IMR-90 (cell line): Measurements from ENCODE around the gene LSG1. TPM values are rescaled to one million over a fixed set of nuclear protein-coding genes. Genes with fewer than 3 reads are reported as not detected.

Experiments
- ATAC-seq: fragments of 200-7000 bp; cut with Tn5 transposase; 2 replicates; pipeline ENCODE4 v1.9.1; 2020; ENCODE audit warnings: low read depth, mild to moderate bottlenecking, moderate library complexity
- BruUV-seq: library from RNA; stranded (reverse); fragments of 400-500 nt; replicated peaks from 2 replicates; lab custom pipeline; 2021; lab: Mats Ljungman, UMichigan
- CTCF ChIA-PET: fragments of 300-600 bp; formaldehyde crosslinking; extraction: SDS; loops from one replicate; lab custom pipeline; 2021; ENCODE audit warnings: antibody characterized with exemption; lab: Yijun Ruan, JAX
- POLR2A ChIA-PET: fragments of 300-600 bp; sonication (Branson Sonifier 250); formaldehyde crosslinking; loops from one replicate; lab custom pipeline; 2022; ENCODE audit warnings: antibody characterized with exemption; ENCODE audit not compliant: unreplicated experiment; lab: Charles Lee
- DNase-seq: peaks from one replicate; pipeline ENCODE4 v3.0.0; 2013
- H2AFZ ChIP-seq: replicated peaks from 2 replicates; pipeline ENCODE3; 2013; ENCODE audit warnings: low read length, mild to moderate bottlenecking; ENCODE audit not compliant: poor library complexity
- H2AK5ac ChIP-seq: 2 replicates; pipeline ENCODE4 v1.6.1; 2013; ENCODE audit warnings: low read depth, low read length, inconsistent platforms
- H2AK9ac ChIP-seq: replicated peaks from 2 replicates; pipeline ENCODE3; 2013; ENCODE audit warnings: mild to moderate bottlenecking, low read depth, low read length, moderate library complexity; ENCODE audit not compliant: poor library complexity
- H2BK120ac ChIP-seq: 2 replicates; pipeline ENCODE4 v1.6.1; 2013; ENCODE audit warnings: low read depth, low read length, inconsistent platforms
- H2BK15ac ChIP-seq: 3 replicates; pipeline ENCODE4 v1.6.1; 2013; ENCODE audit warnings: low read depth, low read length, inconsistent platforms
- H2BK20ac ChIP-seq: 2 replicates; pipeline ENCODE4 v1.6.1; 2013; ENCODE audit warnings: low read depth, mild to moderate bottlenecking, inconsistent platforms, low read length, moderate library complexity
- H2BK5ac ChIP-seq: 2 replicates; pipeline ENCODE4 v1.6.1; 2013; ENCODE audit warnings: mild to moderate bottlenecking, low read depth, low read length, inconsistent platforms; ENCODE audit not compliant: poor library complexity, severe bottlenecking
- H3K14ac ChIP-seq: replicated peaks from 2 replicates; pipeline ENCODE4 v1.6.1; 2013; ENCODE audit warnings: low read depth, low read length, inconsistent platforms
- H3K18ac ChIP-seq: 2 replicates; pipeline ENCODE4 v1.6.1; 2013; ENCODE audit warnings: low read depth, low read length, control low read depth
- H3K23ac ChIP-seq: 2 replicates; pipeline ENCODE4 v1.6.1; 2013; ENCODE audit warnings: low read depth, low read length, inconsistent platforms
- H3K27ac ChIP-seq: 2 replicates; pipeline ENCODE4 v1.5.1; 2013; ENCODE audit warnings: mild to moderate bottlenecking, control low read depth, low read length; ENCODE audit not compliant: insufficient read depth
- H3K27me3 ChIP-seq: 2 replicates; pipeline ENCODE4 v1.6.1; 2013; ENCODE audit warnings: low read length; ENCODE audit not compliant: control insufficient read depth, insufficient read depth
- H3K36me3 ChIP-seq: 2 replicates; pipeline ENCODE4 v1.6.1; 2013; ENCODE audit warnings: low read length, mixed read lengths; ENCODE audit not compliant: control insufficient read depth, insufficient read depth
- H3K4ac ChIP-seq: 2 replicates; pipeline ENCODE4 v1.6.1; 2013; ENCODE audit warnings: low read depth, low read length, inconsistent platforms
- H3K4me1 ChIP-seq: 2 replicates; pipeline ENCODE4 v1.6.1; 2013; ENCODE audit warnings: low read length, mixed read lengths; ENCODE audit not compliant: control insufficient read depth, insufficient read depth
- H3K4me2 ChIP-seq: 2 replicates; pipeline ENCODE4 v1.6.1; 2013; ENCODE audit warnings: low read depth, mild to moderate bottlenecking, control low read depth, low read length, moderate library complexity
- H3K4me3 ChIP-seq: 2 replicates; pipeline ENCODE4 v1.5.1; 2013; ENCODE audit warnings: low read depth, mild to moderate bottlenecking, control low read depth, low read length, moderate library complexity; ENCODE audit not compliant: insufficient read depth
- H3K56ac ChIP-seq: 2 replicates; pipeline ENCODE4 v1.6.1; 2013; ENCODE audit warnings: low read length, inconsistent platforms; ENCODE audit not compliant: insufficient read depth; ENCODE audit errors: extremely low read depth
- H3K79me1 ChIP-seq, 2 experiments: 2 replicates each; pipeline ENCODE4 v1.6.1; 2013; ENCODE audit warnings: low read length in 2 of 2, inconsistent platforms in 1 of 2, low read depth in 1 of 2
- H3K9ac ChIP-seq: 2 replicates; pipeline ENCODE4 v1.6.1; 2013; ENCODE audit warnings: low read depth, low read length, control low read depth
- H3K9me1 ChIP-seq: 2 replicates; pipeline ENCODE4 v1.6.1; 2013; ENCODE audit warnings: low read length, inconsistent platforms; ENCODE audit not compliant: insufficient read depth
- H3K9me3 ChIP-seq: 2 replicates; pipeline ENCODE4 v1.6.1; 2013; ENCODE audit warnings: low read length; ENCODE audit not compliant: control insufficient read depth, insufficient read depth
- H4K20me1 ChIP-seq: 2 replicates; pipeline ENCODE4 v1.6.1; 2013; ENCODE audit warnings: low read length, inconsistent platforms; ENCODE audit not compliant: insufficient read depth
- H4K5ac ChIP-seq: 2 replicates; pipeline ENCODE4 v1.6.1; 2013; ENCODE audit warnings: mild to moderate bottlenecking, low read depth, low read length, control low read depth
- H4K8ac ChIP-seq, 2 experiments: 2 replicates each; pipeline ENCODE4 v1.6.1; 2013; ENCODE audit warnings: low read depth in 2 of 2, low read length in 2 of 2, control low read depth in 1 of 2, inconsistent platforms in 1 of 2
- H4K91ac ChIP-seq: 2 replicates; pipeline ENCODE4 v1.6.1; 2013; ENCODE audit warnings: low read depth, low read length, inconsistent platforms; ENCODE audit not compliant: insufficient read depth
- RAD21 ChIP-seq: IDR thresholded peaks from 2 replicates; pipeline ENCODE4 v1.6.1; 2012; ENCODE audit warnings: low read length, improper control_type of control experiment
- RCOR1 ChIP-seq: IDR thresholded peaks from 2 replicates; pipeline ENCODE4 v1.6.1; 2012; ENCODE audit warnings: mild to moderate bottlenecking, low read length, improper control_type of control experiment; ENCODE audit not compliant: insufficient replicate concordance
- WGBS, 2 experiments: methylation state at CpG; one replicate each; pipeline versions ENCODE4 v1.1.5 to v1.1.7; 2013; ENCODE audit warnings: missing lambda C conversion rate in 2 of 2; ENCODE audit not compliant: insufficient read length in 1 of 2; ENCODE audit errors: extremely low coverage in 2 of 2; 5-methylcytosine and 5-hydroxymethylcytosine counted together
- dilution Hi-C: fragments of 300-500 bp; cut with HindIII; formaldehyde crosslinking; loops from one replicate; pipeline ENCODE4 v1.14.3; 2018; ENCODE audit warnings: low sequenced_read_pairs; ENCODE audit not compliant: unreplicated experiment
- in situ Hi-C: fragments of 300-500 bp; cut with MboI; formaldehyde crosslinking; loops from 3 replicates; pipeline ENCODE4 v1.14.3; 2019; ENCODE audit warnings: low sequenced_read_pairs, inconsistent platforms, mixed read lengths
- intact Hi-C: fragments of 100-400 bp; cut with micrococcal nuclease; formaldehyde crosslinking; loops from 2 replicates; pipeline ENCODE4 v1.10.0; 2022
- polyA plus RNA-seq, 3 experiments: library from polyadenylated mRNA; depleted of rRNA; stranded (reverse); fragments of >200 nt; gene quantifications; 2 replicates each; pipeline ENCODE4 v1.2.3, GENCODE V29; 2012; ENCODE audit warnings: low replicate concordance in 1 of 3
- total RNA-seq: library from RNA; depleted of rRNA; stranded (reverse); fragments of >200 nt; gene quantifications from 2 replicates; pipeline ENCODE4 v1.2.3, GENCODE V29; 2012

The LSG1 gene
- total and polyA plus RNA-seq, 2 of the 4 experiments (the other 2 are of a cell fraction) = 26.8 to 45.2 TPM

DNA sequence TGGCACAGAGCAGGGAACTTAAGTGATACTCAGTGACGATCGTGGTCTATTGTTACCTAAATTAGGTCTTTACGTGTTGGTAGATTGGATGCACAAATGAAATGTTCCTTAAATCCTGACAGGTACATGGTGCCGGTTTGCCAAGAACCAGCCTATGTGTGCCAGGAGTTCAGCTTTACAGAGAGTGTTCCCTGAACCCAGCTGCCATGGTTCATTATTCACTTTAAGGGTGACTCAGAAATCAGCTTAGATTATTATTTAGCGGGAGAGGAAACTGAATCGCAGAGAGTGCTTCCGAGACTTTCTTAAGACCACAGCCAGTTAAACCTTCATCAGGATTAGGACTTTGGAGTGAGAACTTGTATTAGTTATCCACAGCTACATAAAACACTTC, 35.2 kb upstream of the LSG1 start:
- Histone ChIP-seq H3K27ac (no peak overlapping the region), H2AK9ac (no peak overlapping the region), H3K4me1 (no peaks in the 10 kb centered on the region), H3K79me1 (no peaks in the 10 kb centered on the region), H2BK20ac (no peak overlapping the region), H3K56ac (no peak overlapping the region), H3K9me3 (peaks cover 3% of the 10 kb centered on the region; the same call in 1 of the 2 replicates), H3K9me1 (no peaks in the 10 kb centered on the region), H3K27me3 (peaks cover 34% of the 10 kb centered on the region), H2AFZ (no peak overlapping the region), H4K20me1 (no peaks in the 10 kb centered on the region), H3K9ac (no peak overlapping the region), H3K4me2 (no peak overlapping the region), H3K14ac (no peak overlapping the region), H3K4me3 (no peak overlapping the region), H3K23ac (no peak overlapping the region), H4K5ac (no peak overlapping the region), H2BK120ac (no peak overlapping the region), H4K8ac (no peak overlapping the region), H3K4ac (no peak overlapping the region), H4K91ac (no peak overlapping the region), H3K18ac (no peak overlapping the region), H3K36me3 (no peaks in the 10 kb centered on the region), H2AK5ac (no peak overlapping the region), H2BK5ac (no peak overlapping the region), H2BK15ac (no peak overlapping the region)
- dilution Hi-C loops = no loop called here
- CTCF ChIA-PET = interaction anchor here (1.6 kb wide), 1 partner anchor 13 kb away, joined by 3 read pairs; no protein-coding TSS in a partner anchor
- BruUV-seq = no TSS peak
- in situ Hi-C loops = no loop called here
- TF ChIP-seq RAD21 (no peak), RCOR1 (no peak)
- DNase-seq (no peak), ATAC-seq (no peak)
- 88% methylated on average over 4 of the region's 7 CpGs; no CpG with 5 or more reads in 1 of the 2 experiments for WGBS, 2 experiments
- intact Hi-C loops = no loop called here
- POLR2A ChIA-PET = no interaction called here
